GM18873 (cell line): ENCODE measurements around the gene BASP1.

Experiments
- ATAC-seq: cut with Tn5 transposase; IDR thresholded peaks from one replicate; pipeline ENCODE4 v1.9.1; 2021; ENCODE audit warnings: mild to moderate bottlenecking, moderate library complexity, moderate number of reproducible peaks; ENCODE audit not compliant: unreplicated experiment, low FRiP score

Gene BASP1

GRCh38 chr5:17221843-17222636 is 4.6 kb downstream of the BASP1 start:
- no peak for ATAC-seq

GRCh38 chr5:17222664-17223063 is 5.2 kb downstream of the BASP1 start:
- no peak for ATAC-seq

- peak; percentile 37 for ATAC-seq
Observed at GRCh38 chr5:17223367-17224185, 6.1 kb downstream of the BASP1 start.

GRCh38 chr5:17224858-17225511 is 7.6 kb downstream of the BASP1 start:
- ATAC-seq = peak; percentile 65

GRCh38 chr5:17225520-17225919 is 8.1 kb downstream of the BASP1 start:
- no peak for ATAC-seq

GRCh38 chr5:17227868-17228267 is 10.4 kb downstream of the BASP1 start:
- ATAC-seq = no peak

- peak; percentile 55 for ATAC-seq
Observed at GRCh38 chr5:17228821-17229291, 11.4 kb downstream of the BASP1 start.

- ATAC-seq = peak; percentile 27
Observed at GRCh38 chr5:17229313-17229712, 11.9 kb downstream of the BASP1 start.

GRCh38 chr5:17230191-17230590 is 12.8 kb downstream of the BASP1 start:
- ATAC-seq = no peak

GRCh38 chr5:17230808-17231525 is 13.5 kb downstream of the BASP1 start:
- ATAC-seq = no peak

- no peak for ATAC-seq
Observed at GRCh38 chr5:17232405-17232804, 15.0 kb downstream of the BASP1 start.

- ATAC-seq = no peak
Observed at GRCh38 chr5:17233488-17233887, 16.1 kb downstream of the BASP1 start.

GRCh38 chr5:17234374-17234773 is 16.9 kb downstream of the BASP1 start:
- ATAC-seq = no peak

GRCh38 chr5:17235731-17236330 is 18.4 kb downstream of the BASP1 start:
- ATAC-seq = no peak

- ATAC-seq = no peak
Observed at GRCh38 chr5:17238521-17239041, 21.1 kb downstream of the BASP1 start.

GRCh38 chr5:17239953-17240352 is 22.5 kb downstream of the BASP1 start:
- ATAC-seq = no peak

GRCh38 chr5:17240487-17240886 is 23.1 kb downstream of the BASP1 start:
- ATAC-seq = no peak

- no peak for ATAC-seq
Observed at GRCh38 chr5:17241635-17242034, 24.2 kb downstream of the BASP1 start.

GRCh38 chr5:17243287-17244063 is 26.0 kb downstream of the BASP1 start:
- no peak for ATAC-seq
